Neural cell (in vitro differentiated cells): Measurements from ENCODE around the gene GTF2F2. TPM values are rescaled to one million over a fixed set of nuclear protein-coding genes. Genes with fewer than 3 reads are reported as not detected.

Source experiments
- H2AFZ ChIP-seq: fragments of 200-600, 300-800 bp; sonication (generic), shearing (Covaris generic); 2 replicates; pipeline ENCODE4 v1.6.0; 2014; ENCODE audit warnings: low read depth, mild to moderate bottlenecking, antibody characterized with exemption, low read length, moderate library complexity
- H3F3A ChIP-seq: fragments of 200-600 bp; shearing (Covaris generic); 2 replicates; pipeline ENCODE4 v1.6.1; 2016; ENCODE audit warnings: mild to moderate bottlenecking, moderate library complexity, mixed read lengths, antibody characterized with exemption, low read length; ENCODE audit not compliant: insufficient read depth, poor library complexity, severe bottlenecking
- H3K27ac ChIP-seq: fragments of 200-600, 300-800 bp; sonication (generic), shearing (Covaris generic); 2 replicates; pipeline ENCODE4 v1.5.1; 2014; ENCODE audit warnings: mild to moderate bottlenecking, low read length, moderate library complexity
- H3K27me3 ChIP-seq: fragments of 300-800, 200-600 bp; sonication (generic), shearing (Covaris generic); 2 replicates; pipeline ENCODE4 v1.6.0; 2014; ENCODE audit warnings: mild to moderate bottlenecking, low read depth, low read length, moderate library complexity; ENCODE audit not compliant: insufficient read depth
- H3K36me3 ChIP-seq: fragments of 300-800, 200-600 bp; sonication (generic), shearing (Covaris generic); 2 replicates; pipeline ENCODE4 v1.5.1; 2014; ENCODE audit warnings: mild to moderate bottlenecking, antibody characterized with exemption, low read length, moderate library complexity; ENCODE audit not compliant: insufficient read depth
- H3K4me2 ChIP-seq: fragments of 300-800, 200-600 bp; sonication (generic), shearing (Covaris generic); 2 replicates; pipeline ENCODE4 v1.6.0; 2014; ENCODE audit warnings: mild to moderate bottlenecking, low read length
- H3K4me3 ChIP-seq: fragments of 300-800, 200-600 bp; sonication (generic), shearing (Covaris generic); 2 replicates; pipeline ENCODE4 v1.5.1; 2014; ENCODE audit warnings: mild to moderate bottlenecking, low read length, moderate library complexity
- H3K79me2 ChIP-seq: fragments of 200-600 bp; shearing (Covaris generic); replicated peaks from 2 replicates; pipeline ENCODE4 v1.6.0; 2014; ENCODE audit warnings: mild to moderate bottlenecking, low read length, moderate library complexity; ENCODE audit not compliant: insufficient read depth
- H3K9ac ChIP-seq: fragments of 300-800, 200-600 bp; sonication (generic), shearing (Covaris generic); 2 replicates; pipeline ENCODE4 v1.6.1; 2016; ENCODE audit warnings: mild to moderate bottlenecking, low read length, mixed read lengths
- H3K9me2 ChIP-seq: fragments of 200-600 bp; shearing (Covaris generic); 2 replicates; pipeline ENCODE4 v1.6.1; 2016; ENCODE audit warnings: mild to moderate bottlenecking, low read length, mixed read lengths; ENCODE audit not compliant: insufficient read depth
- H3K9me3 ChIP-seq: fragments of 200-600, 300-800 bp; sonication (generic), shearing (Covaris generic); 2 replicates; pipeline ENCODE4 v1.6.1; 2016; ENCODE audit warnings: mild to moderate bottlenecking, mixed run types, low read length, moderate library complexity, mixed read lengths
- H4K20me1 ChIP-seq: fragments of 200-600 bp; shearing (Covaris generic); 2 replicates; pipeline ENCODE4 v1.6.1; 2016; ENCODE audit warnings: mild to moderate bottlenecking, mixed run types; ENCODE audit not compliant: insufficient read depth
- CTCF ChIP-seq: fragments of 450-650 bp; IDR thresholded peaks from 2 replicates; pipeline ENCODE4 v1.5.1; 2014; ENCODE audit warnings: antibody characterized with exemption, mild to moderate bottlenecking, moderate library complexity; ENCODE audit not compliant: poor library complexity, severe bottlenecking
- EP300 ChIP-seq: fragments of 450-650 bp; conservative IDR thresholded peaks from 2 replicates; pipeline ENCODE4 v1.6.1; 2014; ENCODE audit warnings: antibody characterized with exemption, mild to moderate bottlenecking, moderate library complexity; ENCODE audit not compliant: poor library complexity, severe bottlenecking
- EZH2 ChIP-seq: fragments of 200-600, 300-800 bp; shearing (Covaris generic), sonication (generic); IDR thresholded peaks from 2 replicates; pipeline ENCODE4 v1.6.1; 2014; ENCODE audit warnings: antibody characterized with exemption, low read length, borderline replicate concordance, mild to moderate bottlenecking; ENCODE audit not compliant: insufficient read depth, poor library complexity, severe bottlenecking
- MXI1 ChIP-seq: fragments of 450-650 bp; conservative IDR thresholded peaks from 2 replicates; pipeline ENCODE4 v1.6.1; 2014; ENCODE audit warnings: antibody characterized with exemption, mild to moderate bottlenecking; ENCODE audit not compliant: poor library complexity, severe bottlenecking
- POLR2AphosphoS5 ChIP-seq: IDR thresholded peaks from 2 replicates; pipeline ENCODE4 v1.6.1; 2012
- RAD21 ChIP-seq: fragments of 450-650 bp; conservative IDR thresholded peaks from 2 replicates; pipeline ENCODE4 v1.6.1; 2014; ENCODE audit warnings: antibody characterized with exemption, mild to moderate bottlenecking, moderate library complexity
- REST ChIP-seq: IDR thresholded peaks from 2 replicates; pipeline ENCODE4 v1.6.1; 2012; ENCODE audit warnings: borderline replicate concordance
- SMC3 ChIP-seq: fragments of 450-650 bp; conservative IDR thresholded peaks from 2 replicates; pipeline ENCODE4 v1.6.1; 2014; ENCODE audit warnings: antibody characterized with exemption, mild to moderate bottlenecking, moderate library complexity; ENCODE audit not compliant: poor library complexity
- TAF1 ChIP-seq: IDR thresholded peaks from 2 replicates; pipeline ENCODE4 v1.6.1; 2012; ENCODE audit warnings: low read depth
- polyA plus RNA-seq: library from polyadenylated mRNA; depleted of rRNA; stranded (reverse); fragments of >200 nt; gene quantifications from 2 replicates; pipeline ENCODE4 v1.2.3, GENCODE V29; 2014

The GTF2F2 gene
- polyA plus RNA-seq, 1 donor from 2014 or later, result 29.6 TPM

GRCh38 chr13:45296259-45296658, 175.9 kb downstream of the GTF2F2 start:
- Histone ChIP-seq H3K9me3 (no peaks in the 10 kb centered on the region), H3F3A (no peaks in the 10 kb centered on the region), H4K20me1 (no peaks in the 10 kb centered on the region), H3K9ac (no peak overlapping the region), H3K36me3 (no peaks in the 10 kb centered on the region), H3K27me3 (no peaks in the 10 kb centered on the region), H3K9me2 (no peaks in the 10 kb centered on the region), H3K27ac (no peak overlapping the region), H3K79me2 (no peaks in the 10 kb centered on the region), H3K4me2 (no peak overlapping the region), H3K4me3 (no peak overlapping the region), H2AFZ (no peak overlapping the region)
- TF ChIP-seq CTCF (no peak), EP300 (no peak), REST (no peak), RAD21 (no peak), TAF1 (no peak), MXI1 (no peak), SMC3 (no peak), EZH2 (no peak), POLR2AphosphoS5 (no peak)

GRCh38 chr13:45297456-45298205, 177.3 kb downstream of the GTF2F2 start:
- H2AFZ ChIP-seq, result no peak overlapping the region
- no peaks in the 10 kb centered on the region for H3K27me3 ChIP-seq
- H3K4me2 ChIP-seq, result no peak overlapping the region
- no peaks in the 10 kb centered on the region for H3K9me2 ChIP-seq
- H3K9me3 ChIP-seq, result no peaks in the 10 kb centered on the region
- H3K36me3 ChIP-seq, result no peaks in the 10 kb centered on the region
- no peak overlapping the region for H3K9ac ChIP-seq
- H3K79me2 ChIP-seq, result no peaks in the 10 kb centered on the region
- no peaks in the 10 kb centered on the region for H3F3A ChIP-seq
- no peak overlapping the region for H3K27ac ChIP-seq
- no peak overlapping the region for H3K4me3 ChIP-seq
- H4K20me1 ChIP-seq, result no peaks in the 10 kb centered on the region
- TF ChIP-seq MXI1 (no peak), CTCF (no peak), EZH2 (no peak), RAD21 (no peak), REST (no peak), POLR2AphosphoS5 (no peak), SMC3 (no peak), TAF1 (no peak), EP300 (no peak)
